HEK293 (cell line): Measurements from ENCODE around the gene SLC9C1.

Source experiments
- CTCF ChIA-PET: fragments of 350-600 bp; formaldehyde crosslinking; extraction: SDS; loops from one replicate; lab custom pipeline; 2021; ENCODE audit warnings: antibody characterized with exemption; lab: Yijun Ruan, JAX
- POLR2A ChIA-PET: fragments of 300-600 bp; formaldehyde crosslinking; extraction: SDS; loops from one replicate; lab custom pipeline; 2020; ENCODE audit warnings: antibody characterized with exemption, inconsistent platforms; lab: Yijun Ruan, JAX
- H3K27ac ChIP-seq: fragments of 200-500 bp; sonication (Bioruptor generic); 2 replicates; pipeline ENCODE4 v1.5.1; 2014; ENCODE audit warnings: low read depth, low read length, control low read depth, inconsistent platforms; ENCODE audit errors: extremely low read depth
- H3K36me3 ChIP-seq, 2 experiments: fragments of 200-500 bp in 1 of 2; sonication (Bioruptor generic) in 1 of 2; 1 replicate in 1 of 2; 2 replicates in 1 of 2; pipeline ENCODE4 v1.5.1; 2014 to 2017; ENCODE audit warnings: inconsistent platforms in 2 of 2, low read length in 2 of 2; ENCODE audit not compliant: control insufficient read depth in 2 of 2, insufficient read depth in 1 of 2
- H3K4me1 ChIP-seq: fragments of 200-500 bp; sonication (Bioruptor generic); 2 replicates; pipeline ENCODE4 v1.5.1; 2014; ENCODE audit warnings: mild to moderate bottlenecking, low read length, inconsistent platforms; ENCODE audit not compliant: control insufficient read depth, insufficient read depth
- H3K4me3 ChIP-seq: 2 replicates; pipeline ENCODE4 v1.5.1; 2011; ENCODE audit warnings: low read depth, mild to moderate bottlenecking, control low read depth, low read length, moderate library complexity
- H3K9me3 ChIP-seq: fragments of 200-500 bp; sonication (Bioruptor generic); 2 replicates; pipeline ENCODE4 v1.5.1; 2014; ENCODE audit warnings: low read depth, low read length, inconsistent platforms; ENCODE audit not compliant: control insufficient read depth, insufficient read depth
- INSM2 ChIP-seq: fragments of 450-650 bp; formaldehyde crosslinking; IDR thresholded peaks from 2 replicates; pipeline ENCODE4 v1.5.1; 2016; ENCODE audit warnings: missing biosample characterization, missing genetic modification characterization
- RBAK ChIP-seq: fragments of 450-650 bp; formaldehyde crosslinking; IDR thresholded peaks from 2 replicates; pipeline ENCODE4 v1.5.1; 2016; ENCODE audit warnings: missing biosample characterization, missing genetic modification characterization
- SALL2 ChIP-seq: fragments of 450-650 bp; formaldehyde crosslinking; IDR thresholded peaks from 2 replicates; pipeline ENCODE4 v1.5.0; 2017; ENCODE audit warnings: missing biosample characterization, mild to moderate bottlenecking, missing genetic modification characterization, borderline replicate concordance
- SP2 ChIP-seq: fragments of 450-650 bp; formaldehyde crosslinking; IDR thresholded peaks from 2 replicates; pipeline ENCODE4 v1.5.1; 2016; ENCODE audit warnings: missing biosample characterization, missing genetic modification characterization
- TRIM28 ChIP-seq: IDR thresholded peaks from 2 replicates; pipeline ENCODE4 v1.6.1; 2011; ENCODE audit warnings: low read length, control low read depth, borderline replicate concordance
- YY1 ChIP-seq: fragments of 450-650 bp; formaldehyde crosslinking; IDR thresholded peaks from 2 replicates; pipeline ENCODE4 v1.5.1; 2018; ENCODE audit warnings: missing biosample characterization, missing genetic modification characterization
- ZFP3 ChIP-seq: fragments of 450-650 bp; formaldehyde crosslinking; IDR thresholded peaks from 2 replicates; pipeline ENCODE4 v1.5.1; 2016; ENCODE audit warnings: low read depth, missing biosample characterization, missing genetic modification characterization
- ZIC2 ChIP-seq: fragments of 450-650 bp; formaldehyde crosslinking; IDR thresholded peaks from 2 replicates; pipeline ENCODE4 v1.5.1; 2016; ENCODE audit warnings: missing biosample characterization, missing genetic modification characterization
- ZNF214 ChIP-seq: fragments of 450-650 bp; formaldehyde crosslinking; IDR thresholded peaks from 2 replicates; pipeline ENCODE4 v1.5.1; 2017; ENCODE audit warnings: missing biosample characterization, mild to moderate bottlenecking, missing genetic modification characterization, borderline replicate concordance
- ZNF221 ChIP-seq: fragments of 450-650 bp; formaldehyde crosslinking; IDR thresholded peaks from 2 replicates; pipeline ENCODE4 v1.5.1; 2017; ENCODE audit warnings: missing biosample characterization, missing genetic modification characterization, borderline replicate concordance
- ZNF335 ChIP-seq: fragments of 450-650 bp; formaldehyde crosslinking; conservative IDR thresholded peaks from 2 replicates; pipeline ENCODE4 v1.5.1; 2016; ENCODE audit warnings: missing biosample characterization, missing genetic modification characterization
- ZNF341 ChIP-seq: fragments of 450-650 bp; formaldehyde crosslinking; IDR thresholded peaks from 2 replicates; pipeline ENCODE4; 2016; ENCODE audit warnings: low read depth, missing biosample characterization, missing genetic modification characterization
- ZNF514 ChIP-seq: fragments of 450-650 bp; formaldehyde crosslinking; IDR thresholded peaks from 2 replicates; pipeline ENCODE4 v1.5.1; 2016; ENCODE audit warnings: missing biosample characterization, missing genetic modification characterization
- ZNF518A ChIP-seq: fragments of 450-650 bp; formaldehyde crosslinking; conservative IDR thresholded peaks from 2 replicates; pipeline ENCODE4 v1.5.1; 2016; ENCODE audit warnings: low read depth, missing biosample characterization, missing genetic modification characterization
- ZNF654 ChIP-seq: fragments of 450-650 bp; formaldehyde crosslinking; IDR thresholded peaks from 2 replicates; pipeline ENCODE4 v1.5.1; 2016; ENCODE audit warnings: low read depth, missing biosample characterization, missing genetic modification characterization
- ZNF704 ChIP-seq: fragments of 450-650 bp; formaldehyde crosslinking; IDR thresholded peaks from 2 replicates; pipeline ENCODE4 v1.5.1; 2016; ENCODE audit warnings: missing biosample characterization, missing genetic modification characterization
- ZNF707 ChIP-seq: fragments of 450-650 bp; formaldehyde crosslinking; IDR thresholded peaks from 2 replicates; pipeline ENCODE4 v1.5.1; 2016; ENCODE audit warnings: missing biosample characterization, missing genetic modification characterization
- ZNF830 ChIP-seq: fragments of 450-650 bp; IDR thresholded peaks from 2 replicates; pipeline ENCODE4 v1.5.0; 2018; ENCODE audit warnings: missing biosample characterization, missing genetic modification characterization, low read depth, mild to moderate bottlenecking, moderate library complexity
- TF ChIP-seq, protein P1 (sequence below): IDR thresholded peaks from 2 replicates; pipeline ENCODE4 v1.6.1; 2011; ENCODE audit warnings: mild to moderate bottlenecking, low read depth, low read length, borderline replicate concordance

Gene SLC9C1

DNA sequence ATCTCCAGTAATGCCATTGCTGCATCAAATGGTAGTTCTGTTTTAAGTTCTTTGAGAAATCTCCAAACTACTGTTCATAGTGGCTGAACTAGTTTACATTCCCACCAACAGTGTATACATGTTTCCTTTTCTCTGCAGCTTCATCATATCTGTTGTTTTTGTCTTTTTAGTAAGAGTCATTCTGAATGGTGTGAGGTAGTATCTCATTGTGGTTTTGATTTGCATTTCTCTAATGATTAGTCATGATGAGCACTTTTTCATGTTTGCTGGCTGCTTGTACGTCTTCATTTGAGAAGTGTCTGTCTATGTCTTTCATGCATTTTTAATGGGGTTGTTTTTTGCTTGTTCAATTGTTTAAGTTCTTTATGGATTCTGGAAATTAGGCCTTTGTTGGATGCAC, 150.8 kb downstream of the SLC9C1 start:
- Histone ChIP-seq H3K4me3 (no peak overlapping the region), H3K36me3 (no peaks in the 10 kb centered on the region), H3K9me3 (no peaks in the 10 kb centered on the region), H3K4me1 (no peaks in the 10 kb centered on the region), H3K27ac (no peak overlapping the region)
- ChIA-PET POLR2A (no interaction called here), CTCF (interaction anchor here (0.7 kb wide), 1 partner anchor 235 kb away, joined by 3 read pairs; no protein-coding TSS in a partner anchor)
- TF ChIP-seq SP2 (tag by site-specific recombination) (no peak), YY1 (tag by site-specific recombination) (no peak), ZNF335 (no peak), ZNF830 (tag by site-specific recombination) (no peak), SALL2 (tag by site-specific recombination) (no peak), ZNF214 (no peak), ZNF221 (tag by site-specific recombination) (no peak), ZIC2 (tag by site-specific recombination) (no peak), TRIM28 (no peak), ZNF654 (tag by site-specific recombination) (no peak), INSM2 (tag by site-specific recombination) (no peak), ZNF704 (tag by site-specific recombination) (no peak), ZFP3 (tag by site-specific recombination) (no peak), ZNF514 (no peak), ZNF341 (tag by site-specific recombination) (no peak), ZNF518A (no peak), ZNF707 (tag by site-specific recombination) (no peak), RBAK (tag by site-specific recombination) (no peak)
- TF ChIP-seq, protein P1, sequence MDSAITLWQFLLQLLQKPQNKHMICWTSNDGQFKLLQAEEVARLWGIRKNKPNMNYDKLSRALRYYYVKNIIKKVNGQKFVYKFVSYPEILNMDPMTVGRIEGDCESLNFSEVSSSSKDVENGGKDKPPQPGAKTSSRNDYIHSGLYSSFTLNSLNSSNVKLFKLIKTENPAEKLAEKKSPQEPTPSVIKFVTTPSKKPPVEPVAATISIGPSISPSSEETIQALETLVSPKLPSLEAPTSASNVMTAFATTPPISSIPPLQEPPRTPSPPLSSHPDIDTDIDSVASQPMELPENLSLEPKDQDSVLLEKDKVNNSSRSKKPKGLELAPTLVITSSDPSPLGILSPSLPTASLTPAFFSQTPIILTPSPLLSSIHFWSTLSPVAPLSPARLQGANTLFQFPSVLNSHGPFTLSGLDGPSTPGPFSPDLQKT, result no peak
